Gastrocnemius medialis (tissue), 4 donors: ENCODE measurements around the gene RAD23A. TPM values are rescaled to one million over a fixed set of nuclear protein-coding genes. Genes with fewer than 3 reads are reported as not detected.
"Not testable (repeated sequence)": the region's sequence is repeated elsewhere in the genome, so short reads cannot be mapped to it uniquely, and the experiment has no call there.

Source experiments
- ATAC-seq, 2 donors: fragments of 150-250 bp; one replicate each; pipeline ENCODE4 v1.9.1; 2016
- DNase-seq, 2 donors: peaks; one replicate each; pipeline ENCODE4 v3.0.0-alpha.2; 2019
- H3K27ac ChIP-seq, 4 donors: fragments of 200-600 bp; sonication (generic); 1 replicate in 1 of 4; 2 replicates in 3 of 4; pipeline ENCODE4 v1.5.1; 2016 to 2018; ENCODE audit warnings: mild to moderate bottlenecking in 2 of 4, moderate library complexity in 1 of 4
- H3K27me3 ChIP-seq, 3 donors: fragments of 200-600 bp; sonication (generic) in 2 of 3; 1 replicate in 1 of 3; 2 replicates in 2 of 3; pipeline versions ENCODE4 v1.5.1 to v1.6.0; 2016 to 2019; ENCODE audit warnings: mild to moderate bottlenecking in 1 of 3, moderate library complexity in 1 of 3
- H3K36me3 ChIP-seq, 2 donors: fragments of 200-600 bp; sonication (generic) in 1 of 2; one replicate each; pipeline ENCODE4 v1.5.1; 2017 to 2018
- H3K4me1 ChIP-seq, 2 donors: fragments of 200-600 bp; sonication (generic) in 1 of 2; one replicate each; pipeline ENCODE4 v1.5.1; 2016 to 2017; ENCODE audit warnings: mild to moderate bottlenecking in 2 of 2
- H3K4me3 ChIP-seq, 4 donors: fragments of 200-600 bp; sonication (generic) in 3 of 4; 1 replicate in 1 of 4; 2 replicates in 3 of 4; pipeline ENCODE4 v1.5.1; 2016 to 2019; ENCODE audit warnings: mild to moderate bottlenecking in 2 of 4
- H3K9me3 ChIP-seq, 3 donors: fragments of 200-600 bp; sonication (generic) in 2 of 3; 1 replicate in 1 of 3; 2 replicates in 2 of 3; pipeline ENCODE4 v1.5.1; 2016 to 2019
- POLR2A ChIP-seq, 2 donors: fragments of 450-650 bp; IDR thresholded peaks; one replicate each; pipeline ENCODE4 v1.6.1; 2017; ENCODE audit warnings: antibody characterized with exemption in 2 of 2, mild to moderate bottlenecking in 2 of 2, moderate library complexity in 2 of 2
- in situ Hi-C, 4 donors: fragments of 200-750 bp; cut with MboI; loops; one replicate each; pipeline versions ENCODE4 v1.15.0 to v1.8.0; 2017; ENCODE audit warnings: low sequenced_read_pairs in 4 of 4
- intact Hi-C: fragments of 100-400 bp; cut with DNase I; formaldehyde crosslinking; loops from one replicate; pipeline ENCODE4 v1.15.1; 2023; ENCODE audit warnings: low total_unique reads
- total RNA-seq, 4 donors: library from RNA; depleted of rRNA; stranded (reverse); fragments of >200 nt; gene quantifications; one replicate each; pipeline versions ENCODE4 v1.1.0 to v1.2.3, GENCODE V29; 2016
- TF ChIP-seq, protein P1 (sequence below), 5 experiments: fragments of 450-650 bp in 3 of 5; fragments of 200-600 bp in 2 of 5; sonication (generic) in 2 of 5; IDR thresholded peaks in 4 of 5; conservative IDR thresholded peaks in 1 of 5; 1 replicate in 4 of 5; 2 replicates in 1 of 5; pipeline ENCODE4 v1.5.1; 2016 to 2019; ENCODE audit warnings: antibody characterized with exemption in 5 of 5, mild to moderate bottlenecking in 3 of 5, moderate library complexity in 3 of 5

The RAD23A gene
- total RNA-seq, 4 donors from 2014 or later = 618 to 949 (median 780) TPM

DNA sequence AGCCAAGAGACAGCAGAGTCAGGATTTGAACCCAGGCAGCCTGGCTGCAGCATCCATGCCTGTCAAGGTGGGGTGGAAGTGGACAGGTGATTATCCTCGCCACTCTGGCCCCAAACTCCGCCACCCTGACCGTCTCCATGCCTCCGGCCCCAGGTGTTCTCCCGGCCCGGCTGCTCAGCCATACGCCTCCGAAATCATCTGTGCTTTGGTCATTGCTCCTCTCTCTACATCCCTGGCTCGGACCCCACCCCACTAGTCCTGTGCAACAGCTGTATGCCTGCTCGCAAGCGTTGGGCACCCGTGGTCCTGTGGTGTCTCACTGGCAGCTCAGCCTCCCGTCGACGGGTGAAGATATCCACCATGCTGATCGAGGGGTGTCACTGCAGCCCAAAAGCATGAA lies 27.6 kb downstream of the RAD23A start:
- DNase-seq (no peak), ATAC-seq (no peak)
- Histone ChIP-seq H3K36me3 (no peaks in the 10 kb centered on the region), H3K27me3 (no peaks in the 10 kb centered on the region), H3K4me3 (no peak overlapping the region), H3K27ac (no peak overlapping the region), H3K9me3 (no peaks in the 10 kb centered on the region), H3K4me1 (peaks cover 0 to 4% of the 10 kb centered on the region in 2 donors)
- in situ Hi-C loops = loop anchor here in 3 of 4 donors (10.0 to 25.0 kb wide), 2 partner anchors 289 to 292 kb away; no protein-coding TSS in a partner anchor
- TF ChIP-seq POLR2A (IDR thresholded peaks at IDR 0.05) = no peak
- TF ChIP-seq, protein P1, sequence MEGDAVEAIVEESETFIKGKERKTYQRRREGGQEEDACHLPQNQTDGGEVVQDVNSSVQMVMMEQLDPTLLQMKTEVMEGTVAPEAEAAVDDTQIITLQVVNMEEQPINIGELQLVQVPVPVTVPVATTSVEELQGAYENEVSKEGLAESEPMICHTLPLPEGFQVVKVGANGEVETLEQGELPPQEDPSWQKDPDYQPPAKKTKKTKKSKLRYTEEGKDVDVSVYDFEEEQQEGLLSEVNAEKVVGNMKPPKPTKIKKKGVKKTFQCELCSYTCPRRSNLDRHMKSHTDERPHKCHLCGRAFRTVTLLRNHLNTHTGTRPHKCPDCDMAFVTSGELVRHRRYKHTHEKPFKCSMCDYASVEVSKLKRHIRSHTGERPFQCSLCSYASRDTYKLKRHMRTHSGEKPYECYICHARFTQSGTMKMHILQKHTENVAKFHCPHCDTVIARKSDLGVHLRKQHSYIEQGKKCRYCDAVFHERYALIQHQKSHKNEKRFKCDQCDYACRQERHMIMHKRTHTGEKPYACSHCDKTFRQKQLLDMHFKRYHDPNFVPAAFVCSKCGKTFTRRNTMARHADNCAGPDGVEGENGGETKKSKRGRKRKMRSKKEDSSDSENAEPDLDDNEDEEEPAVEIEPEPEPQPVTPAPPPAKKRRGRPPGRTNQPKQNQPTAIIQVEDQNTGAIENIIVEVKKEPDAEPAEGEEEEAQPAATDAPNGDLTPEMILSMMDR (IDR thresholded peaks at IDR 0.05 in 4 of 5, conservative IDR thresholded peaks at IDR 0.05 in 1 of 5) = no peak
- intact Hi-C loops = no loop called here

DNA sequence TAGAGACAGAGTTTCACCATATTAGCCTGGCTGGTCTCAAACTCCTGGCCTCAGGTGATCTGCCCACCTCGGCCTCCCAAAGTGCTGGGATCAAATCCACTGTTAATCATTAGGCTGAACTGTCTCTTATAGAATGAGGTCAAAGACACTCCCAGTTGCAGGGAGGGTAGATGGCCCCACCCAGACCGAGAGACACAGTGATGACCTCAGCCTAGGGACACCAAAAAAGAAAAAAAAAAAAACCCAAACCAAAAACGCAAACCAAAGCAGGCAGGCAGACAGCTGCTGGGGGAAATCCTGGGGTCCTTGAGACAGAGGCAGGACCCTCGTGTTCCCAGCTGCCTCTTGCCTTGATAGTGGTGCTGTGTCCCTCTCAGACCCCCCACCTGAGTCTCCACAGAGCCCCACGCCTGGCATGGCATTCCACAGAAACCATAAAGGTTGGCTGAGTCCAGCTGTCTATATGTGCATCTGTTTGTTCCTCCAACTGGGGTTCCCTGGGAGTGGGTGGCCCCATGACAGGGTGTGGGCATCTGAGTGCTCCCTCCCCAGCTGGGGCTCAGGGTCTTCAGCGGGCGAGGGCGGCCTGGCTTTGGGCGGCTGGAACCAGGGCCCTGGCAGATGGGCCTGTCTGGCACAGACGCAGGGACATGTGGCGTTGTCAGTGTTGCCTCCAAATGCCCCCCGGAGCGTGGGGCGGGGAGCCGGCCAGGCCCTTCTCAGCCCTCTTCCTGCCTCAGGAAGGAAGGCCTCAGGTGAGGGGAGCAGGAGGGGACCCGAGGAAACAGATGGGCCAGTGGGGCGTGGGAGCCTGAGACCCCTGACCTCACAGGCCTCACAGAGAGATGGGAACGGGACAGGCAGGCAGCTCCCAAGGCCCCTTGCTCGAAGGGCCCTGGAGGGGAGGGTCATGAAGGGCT lies 28.9 kb downstream of the RAD23A start:
- intact Hi-C loops = no loop called here

DNA sequence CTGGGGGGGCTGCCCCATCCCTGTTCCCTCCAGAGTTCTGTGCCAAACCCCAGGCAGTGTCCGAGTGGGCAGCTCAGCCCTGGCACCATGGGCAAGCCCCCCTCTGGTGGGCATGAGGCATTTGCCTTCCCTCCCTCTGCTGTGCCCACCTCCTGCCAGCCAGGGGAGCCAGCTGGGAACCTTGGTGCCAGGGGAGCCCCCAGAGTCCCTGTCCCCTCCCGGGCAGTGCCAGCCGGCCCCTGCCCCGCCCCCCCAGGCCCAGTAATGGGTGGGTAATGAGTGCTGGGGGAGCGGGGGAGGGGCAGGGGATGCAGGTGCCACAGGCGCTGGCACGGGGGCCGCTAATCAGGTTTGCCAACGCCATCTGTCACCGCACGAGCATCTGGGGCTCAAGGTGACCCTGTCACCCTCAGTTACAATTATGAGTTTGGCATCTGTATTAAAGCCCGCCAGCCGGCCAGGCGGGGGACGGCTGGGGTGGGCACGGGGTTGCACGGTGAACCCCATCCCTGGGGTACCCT lies 29.6 kb downstream of the RAD23A start:
- in situ Hi-C loops = loop anchor here in 3 of 4 donors (5.0 to 10.0 kb wide), 3 partner anchors 117 to 290 kb away; no protein-coding TSS in a partner anchor
- TF ChIP-seq POLR2A (IDR thresholded peaks at IDR 0.05) = no peak
- TF ChIP-seq, protein P1 (IDR thresholded peaks at IDR 0.05 in 4 of 5, conservative IDR thresholded peaks at IDR 0.05 in 1 of 5) = no peak
- Histone ChIP-seq H3K4me1 (no peaks in the 10 kb centered on the region), H3K9me3 (no peaks in the 10 kb centered on the region), H3K27ac (no peak overlapping the region), H3K4me3 (no peak overlapping the region), H3K36me3 (no peaks in the 10 kb centered on the region), H3K27me3 (no peaks in the 10 kb centered on the region)
- intact Hi-C loops = no loop called here
- no peak for ATAC-seq
- no peak for DNase-seq

More for the DNA sequence above, 28.9 kb downstream of the RAD23A start:
- in situ Hi-C loops = loop anchor here (5.0 to 25.0 kb wide), 4 partner anchors 118 to 290 kb away; no protein-coding TSS in a partner anchor
- no peaks in the 10 kb centered on the region for H3K27me3 ChIP-seq
- ATAC-seq = no peak
- H3K4me1 ChIP-seq = peaks cover 0 to 4% of the 10 kb centered on the region in 2 donors
- no peak for DNase-seq
- H3K36me3 ChIP-seq = no peaks in the 10 kb centered on the region
- TF ChIP-seq, protein P1 (IDR thresholded peaks at IDR 0.05 in 4 of 5, conservative IDR thresholded peaks at IDR 0.05 in 1 of 5) = no peak
- TF ChIP-seq POLR2A (IDR thresholded peaks at IDR 0.05) = no peak
- no peaks in the 10 kb centered on the region for H3K9me3 ChIP-seq
- no peak overlapping the region for H3K4me3 ChIP-seq
- no peak overlapping the region for H3K27ac ChIP-seq

DNA sequence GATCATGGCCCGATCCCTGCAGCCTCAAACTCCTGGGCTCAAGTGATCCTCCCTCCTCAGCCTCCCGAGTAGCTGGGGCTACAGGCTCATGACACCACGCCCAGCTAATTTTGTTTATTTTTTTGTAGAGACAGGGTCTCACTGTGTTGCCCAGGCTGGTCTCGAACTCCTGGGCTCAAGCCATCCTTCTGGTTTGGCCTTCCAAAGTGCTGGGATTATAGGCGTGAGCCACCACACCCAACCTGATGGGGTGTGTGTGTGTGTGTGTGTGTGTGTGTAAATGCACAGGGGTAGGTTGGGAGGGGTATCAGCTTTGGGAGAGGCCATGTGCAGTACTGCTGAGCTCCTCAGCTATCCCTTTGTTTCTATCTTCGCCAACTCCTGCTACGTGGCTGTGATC lies 30.4 kb downstream of the RAD23A start:
- H3K27me3 ChIP-seq, H3K9me3 ChIP-seq, H3K27ac ChIP-seq, ATAC-seq, DNase-seq, H3K36me3 ChIP-seq, H3K4me3 ChIP-seq, H3K4me1 ChIP-seq, intact Hi-C loops: not testable (repeated sequence)
- in situ Hi-C loops = loop anchor here in 3 of 4 donors (5.0 to 10.0 kb wide), 3 partner anchors 116 to 289 kb away; no protein-coding TSS in a partner anchor

DNA sequence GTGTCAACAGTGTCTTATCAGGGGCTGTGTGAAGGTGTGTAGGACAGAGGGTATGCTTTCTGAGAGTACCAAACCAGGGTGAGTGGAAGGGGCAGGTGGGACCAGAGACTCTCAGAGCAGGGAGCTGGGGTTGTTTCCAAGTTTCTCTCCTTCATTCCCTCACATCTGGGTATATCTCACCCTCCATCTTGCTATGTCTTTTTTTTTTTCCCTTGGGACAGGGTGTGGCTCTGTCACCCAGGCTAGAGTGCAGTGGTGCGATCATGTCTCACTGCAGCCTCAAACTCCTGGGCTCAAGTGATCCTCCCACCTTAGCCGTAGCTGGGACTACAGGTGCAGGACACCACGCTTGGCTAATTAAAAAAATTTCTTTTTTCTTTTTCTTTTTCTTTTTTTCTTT lies 34.3 kb downstream of the RAD23A start:
- in situ Hi-C loops (loop anchor here (5.0 to 10.0 kb wide), 6 partner anchors 55 to 285 kb away; no protein-coding TSS in a partner anchor), intact Hi-C loops (no loop called here)
- no peak for DNase-seq
- ATAC-seq = no peak
- Histone ChIP-seq H3K27me3 (no peaks in the 10 kb centered on the region), H3K27ac (no peak overlapping the region), H3K4me1 (peaks cover 13 to 15% of the 10 kb centered on the region in 2 donors), H3K9me3 (no peaks in the 10 kb centered on the region), H3K4me3 (no peak overlapping the region), H3K36me3 (no peaks in the 10 kb centered on the region)
- TF ChIP-seq POLR2A (IDR thresholded peaks at IDR 0.05) = no peak
